Measurements from ENCODE around the gene C10orf71.

- TF ChIP-seq EZH2phosphoT487 (IDR thresholded peaks at IDR 0.05; ENCODE audit: borderline replicate concordance) (no peak), EZH2 (IDR thresholded peaks at IDR 0.05) (no peak), RAD21 (IDR thresholded peaks at IDR 0.05; ENCODE audit: low read depth) (no peak), REST (IDR thresholded peaks at IDR 0.05; ENCODE audit: low read depth) (no peak), POLR2AphosphoS5 (IDR thresholded peaks at IDR 0.05; ENCODE audit: low read depth, low read length) (no peak)
These were observed 808 bp downstream of the C10orf71 start for GRCh38 chr10:49299816-49300139.

Measured in HCT116 (cell line).